WI38 (cell line): Measurements from ENCODE around the gene RANBP3.

Experiments
- H3K4me3 ChIP-seq: 2 replicates; pipeline ENCODE4 v1.5.1; 2011; ENCODE audit warnings: low read depth, mild to moderate bottlenecking, control low read depth, low read length
- CTCF ChIP-seq: IDR thresholded peaks from 2 replicates; pipeline ENCODE4 v1.5.1; 2012; ENCODE audit warnings: low read depth, mild to moderate bottlenecking, control low read depth, low read length

RANBP3 gene

GRCh38 chr19:5956323-5956722 is 21.6 kb downstream of the RANBP3 start:
- no peak for TF ChIP-seq CTCF
- no peak overlapping the region for H3K4me3 ChIP-seq

- H3K4me3 ChIP-seq, result no peak overlapping the region
- TF ChIP-seq CTCF, result no peak
These were observed 22.4 kb downstream of the RANBP3 start for GRCh38 chr19:5955636-5955935.

GRCh38 chr19:5954293-5954692 is 23.6 kb downstream of the RANBP3 start:
- no peak for TF ChIP-seq CTCF
- H3K4me3 ChIP-seq, result peak overlapping the region; percentile 24

GRCh38 chr19:5953680-5954213 is 24.2 kb downstream of the RANBP3 start:
- TF ChIP-seq CTCF, result no peak
- H3K4me3 ChIP-seq, result no peak overlapping the region; the same call in 1 of the 2 replicates

- H3K4me3 ChIP-seq, result no peak overlapping the region
- no peak for TF ChIP-seq CTCF
These were observed 24.8 kb downstream of the RANBP3 start for GRCh38 chr19:5953030-5953589.

GRCh38 chr19:5952193-5953029 is 25.5 kb downstream of the RANBP3 start:
- TF ChIP-seq CTCF, result no peak
- H3K4me3 ChIP-seq, result no peak overlapping the region

GRCh38 chr19:5951338-5951861 is 26.5 kb downstream of the RANBP3 start:
- TF ChIP-seq CTCF, result no peak
- H3K4me3 ChIP-seq, result no peak overlapping the region
